GM19395 (cell line): ENCODE results near the gene ELF2.
"Not testable (repeated sequence)": the region's sequence is repeated elsewhere in the genome, so short reads cannot be mapped to it uniquely, and the experiment has no call there.

Experiments
- ATAC-seq: cut with Tn5 transposase; IDR thresholded peaks from one replicate; pipeline ENCODE4 v1.9.1; 2021; ENCODE audit warnings: mild to moderate bottlenecking, moderate library complexity; ENCODE audit not compliant: unreplicated experiment

ELF2 gene

GRCh38 chr4:139188648-139189416 lies 11.8 kb upstream of the ELF2 start:
- ATAC-seq, result no peak

DNA sequence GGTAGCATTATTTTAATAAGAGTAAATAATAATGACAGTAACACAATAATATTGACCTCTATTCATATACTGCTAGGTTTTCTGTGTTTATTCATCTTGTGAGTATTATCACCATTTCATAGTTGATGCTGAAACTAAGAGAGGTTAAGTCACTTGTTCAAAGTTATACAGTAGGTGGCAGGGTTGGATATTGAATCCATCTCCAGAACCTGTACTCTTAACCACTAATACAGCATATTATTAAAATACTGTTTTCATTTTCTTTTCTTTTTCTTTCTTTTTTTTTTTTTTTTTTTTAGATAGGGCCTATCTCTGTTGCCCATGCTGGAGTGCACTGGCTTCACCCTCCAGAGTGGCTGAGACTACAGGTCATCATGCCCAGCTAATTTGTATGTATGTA lies 7.1 kb upstream of the ELF2 start:
- no peak for ATAC-seq

DNA sequence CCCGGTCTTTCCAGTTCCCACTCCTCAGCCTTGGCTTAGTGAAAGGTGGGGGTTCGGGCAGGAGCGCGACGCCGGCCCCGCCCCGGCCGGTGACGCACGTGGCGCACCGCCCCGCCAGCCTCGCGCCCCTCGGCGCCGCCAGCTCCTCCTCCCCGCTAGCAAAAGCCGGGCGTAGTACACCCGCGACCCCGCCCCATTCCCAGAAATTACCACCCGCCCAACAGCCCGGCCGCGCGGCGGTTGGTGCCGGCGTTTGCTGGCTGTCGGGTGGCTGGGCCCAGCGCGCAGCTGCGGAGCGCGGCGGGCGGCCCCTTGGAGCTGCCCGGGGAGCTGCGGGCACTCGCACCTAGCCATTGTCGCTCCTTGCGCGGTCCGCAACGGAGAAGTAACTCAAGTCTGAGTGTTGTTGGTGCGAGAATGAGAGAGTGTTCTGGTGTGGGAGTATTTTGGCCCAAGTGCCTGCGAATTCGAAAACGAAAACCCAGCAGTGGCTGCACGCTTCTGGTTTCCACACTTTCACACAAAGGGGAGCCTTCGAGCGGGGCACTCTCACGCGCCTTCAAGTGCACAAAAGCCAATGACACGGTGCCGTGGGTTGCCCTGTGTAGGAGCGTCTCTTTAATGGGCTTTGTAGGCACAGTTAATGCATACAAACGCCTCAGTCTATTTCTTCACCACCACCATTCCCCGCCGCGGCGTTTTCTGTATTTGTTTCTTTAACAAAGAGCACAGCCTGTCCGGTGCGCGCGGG lies 1.0 kb upstream of the ELF2 start:
- ATAC-seq, result peak; percentile 69

GRCh38 chr4:139176302-139177048 lies 543 bp downstream of the ELF2 start:
- ATAC-seq, result peak; percentile 18

DNA sequence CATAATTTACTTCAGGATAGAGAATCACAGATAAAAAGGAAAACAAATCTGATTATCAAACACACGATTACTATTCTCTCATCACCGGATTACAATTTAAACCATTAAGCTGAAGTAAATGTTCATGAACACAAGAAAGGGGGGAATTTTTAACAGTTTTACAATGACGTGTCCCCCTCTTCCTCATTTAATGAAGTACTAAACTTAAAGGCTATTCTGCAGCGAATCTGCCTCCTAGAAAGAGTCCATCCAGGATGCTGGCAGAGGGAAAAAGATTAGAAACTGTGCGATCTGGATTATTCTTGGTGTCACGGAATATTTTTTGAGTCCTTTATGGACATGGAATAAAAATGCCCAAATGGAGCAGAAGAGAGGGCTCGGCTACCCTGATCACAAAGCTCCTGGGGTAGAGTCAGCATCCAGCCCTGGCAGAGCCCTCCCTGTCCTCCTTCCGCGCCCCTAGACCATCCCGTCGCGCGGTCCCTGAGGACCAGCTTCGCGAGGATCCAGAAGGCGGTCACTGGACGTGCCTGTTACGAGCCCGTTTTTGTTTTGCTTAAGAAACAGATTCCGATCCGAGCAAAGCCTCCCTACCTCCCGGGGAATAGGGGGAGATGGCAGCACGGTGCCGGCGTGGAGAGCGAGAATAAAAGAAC lies 1.2 kb downstream of the ELF2 start:
- peak; percentile 0 for ATAC-seq

GRCh38 chr4:139171876-139172691 lies 4.9 kb downstream of the ELF2 start:
- ATAC-seq, result no peak

DNA sequence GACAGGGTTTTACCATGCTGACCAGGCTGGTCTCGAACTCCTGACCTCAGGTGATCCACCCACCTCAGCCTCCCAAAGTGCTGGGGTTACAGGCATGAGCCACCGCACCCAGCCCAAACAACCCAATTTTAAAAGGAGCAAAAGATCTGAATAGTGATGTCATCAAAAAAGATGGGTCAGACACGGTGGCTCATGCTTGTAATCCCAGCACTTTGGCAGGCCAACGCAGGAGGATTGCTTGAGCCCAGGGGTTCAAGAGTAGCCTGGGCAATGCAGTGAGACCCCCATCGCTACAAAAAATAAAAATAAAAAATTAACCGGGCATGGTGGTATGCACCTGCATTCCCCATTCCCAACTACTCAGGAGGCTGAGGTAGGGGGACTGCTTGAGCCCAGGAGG lies 6.1 kb downstream of the ELF2 start:
- no peak for ATAC-seq

DNA sequence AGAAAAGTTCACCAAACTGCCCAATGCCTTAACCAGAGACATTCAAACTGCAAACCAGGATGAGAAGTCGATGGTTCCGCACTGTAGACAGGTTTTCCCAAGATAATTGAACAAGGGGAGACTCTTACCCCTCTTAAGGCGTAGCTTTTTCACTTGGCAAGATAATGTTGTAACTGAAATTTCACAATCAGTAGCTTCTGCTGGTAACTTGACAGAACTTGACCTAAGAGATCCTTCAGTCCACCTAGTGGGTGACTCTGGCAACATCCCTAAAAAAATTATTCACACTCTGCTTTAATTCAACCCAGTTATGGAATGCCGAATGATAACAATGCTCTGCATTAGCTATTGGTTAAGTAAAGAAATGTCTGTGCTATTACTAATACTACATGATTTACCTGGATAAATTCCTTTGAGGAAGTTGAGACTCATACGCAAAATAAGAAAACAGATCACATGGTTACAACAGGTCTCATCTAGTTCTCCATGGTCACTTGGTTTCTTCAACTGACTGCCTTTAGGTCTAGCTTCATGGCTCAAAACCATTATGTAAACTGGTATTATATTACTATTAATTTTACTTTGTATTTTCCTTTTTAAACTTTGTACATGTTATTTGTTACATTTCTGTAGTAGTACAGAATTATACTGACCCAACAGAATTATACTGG lies 9.1 kb downstream of the ELF2 start:
- ATAC-seq, result no peak

DNA sequence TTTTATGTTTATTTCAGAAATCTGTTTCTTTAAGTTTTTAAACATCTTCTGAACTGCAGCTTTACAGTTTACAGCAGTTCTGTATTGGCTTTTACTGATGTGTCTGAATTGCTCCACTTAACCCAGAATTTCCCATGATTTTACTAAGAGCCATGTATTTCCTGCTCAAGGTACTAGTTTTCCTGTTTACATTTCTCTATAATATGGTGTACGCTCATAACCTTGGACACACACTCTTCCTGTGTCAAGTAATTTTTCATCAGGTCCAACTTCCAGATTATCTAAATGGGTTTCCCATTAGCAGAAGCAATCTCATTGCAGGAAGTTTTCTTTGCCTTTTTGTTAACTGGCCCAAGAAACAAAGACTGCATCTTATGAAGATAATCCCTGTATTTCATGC lies 12.3 kb downstream of the ELF2 start:
- no peak for ATAC-seq

DNA sequence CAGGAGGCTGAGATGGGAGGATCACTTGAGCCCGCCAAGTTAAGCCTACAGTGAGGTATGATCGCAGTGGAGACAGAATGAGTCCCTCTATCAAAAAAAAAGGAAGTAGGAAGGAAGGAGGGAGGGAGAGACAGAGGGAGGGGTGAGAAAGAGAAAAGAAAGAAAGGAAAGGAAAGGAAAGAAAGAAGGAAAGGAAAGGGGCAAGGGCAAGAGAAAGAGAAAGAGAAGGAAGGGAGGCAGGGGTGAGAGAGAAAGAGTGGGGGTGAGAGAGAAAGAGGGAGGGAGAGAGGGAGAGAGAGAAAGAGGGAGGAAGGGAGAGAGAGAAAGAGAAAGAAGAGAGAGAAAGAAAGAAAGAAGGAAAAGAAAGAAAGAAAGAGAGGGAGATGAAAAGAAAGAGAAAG lies 13.2 kb downstream of the ELF2 start:
- ATAC-seq, result no peak

- ATAC-seq, result not testable (repeated sequence)
These were observed 19.0 kb downstream of the ELF2 start for GRCh38 chr4:139157977-139158376.

- no peak for ATAC-seq
These were observed 22.0 kb downstream of the ELF2 start for GRCh38 chr4:139154952-139155557.

DNA sequence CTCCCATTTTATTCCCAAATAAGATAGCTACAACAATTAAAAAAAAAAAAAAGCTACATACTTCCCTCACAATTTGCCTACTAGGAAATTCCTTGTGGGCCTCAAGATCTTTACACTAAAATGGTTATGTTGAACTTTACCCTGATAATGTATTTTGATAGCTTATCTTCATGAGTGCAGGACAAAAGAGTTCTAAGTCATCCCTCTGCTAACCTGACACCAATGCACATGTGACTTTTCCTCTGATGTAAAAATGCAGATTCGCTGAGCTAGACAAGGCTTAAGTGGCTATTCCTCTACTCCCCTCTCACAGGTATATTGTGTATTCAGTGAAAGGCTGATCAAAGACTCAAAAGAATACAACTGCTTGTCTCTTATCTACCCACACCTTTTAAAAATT lies 22.5 kb downstream of the ELF2 start:
- ATAC-seq, result no peak

- ATAC-seq, result no peak
These were observed 22.9 kb downstream of the ELF2 start for GRCh38 chr4:139154134-139154421.

- ATAC-seq, result no peak
These were observed 23.4 kb downstream of the ELF2 start for GRCh38 chr4:139153411-139154133.

DNA sequence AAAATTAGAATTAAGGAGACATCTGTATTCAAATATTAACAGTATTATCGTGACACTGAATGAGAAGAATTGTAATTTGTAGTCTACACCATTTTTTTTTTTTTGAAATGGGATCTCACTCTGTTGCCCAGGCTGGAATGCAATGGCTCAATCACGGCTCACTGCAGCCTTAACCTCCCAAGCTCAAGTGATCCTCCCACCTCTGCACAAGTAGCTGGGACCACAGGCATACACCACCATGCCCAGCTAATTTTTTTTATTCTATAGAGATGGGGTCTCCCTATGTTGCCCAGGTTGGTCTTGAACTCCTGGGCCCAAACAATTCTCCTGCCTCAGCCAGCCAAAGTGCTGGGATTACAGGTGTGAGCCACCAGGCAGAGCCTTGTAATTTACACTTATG lies 24.8 kb downstream of the ELF2 start:
- ATAC-seq, result no peak

DNA sequence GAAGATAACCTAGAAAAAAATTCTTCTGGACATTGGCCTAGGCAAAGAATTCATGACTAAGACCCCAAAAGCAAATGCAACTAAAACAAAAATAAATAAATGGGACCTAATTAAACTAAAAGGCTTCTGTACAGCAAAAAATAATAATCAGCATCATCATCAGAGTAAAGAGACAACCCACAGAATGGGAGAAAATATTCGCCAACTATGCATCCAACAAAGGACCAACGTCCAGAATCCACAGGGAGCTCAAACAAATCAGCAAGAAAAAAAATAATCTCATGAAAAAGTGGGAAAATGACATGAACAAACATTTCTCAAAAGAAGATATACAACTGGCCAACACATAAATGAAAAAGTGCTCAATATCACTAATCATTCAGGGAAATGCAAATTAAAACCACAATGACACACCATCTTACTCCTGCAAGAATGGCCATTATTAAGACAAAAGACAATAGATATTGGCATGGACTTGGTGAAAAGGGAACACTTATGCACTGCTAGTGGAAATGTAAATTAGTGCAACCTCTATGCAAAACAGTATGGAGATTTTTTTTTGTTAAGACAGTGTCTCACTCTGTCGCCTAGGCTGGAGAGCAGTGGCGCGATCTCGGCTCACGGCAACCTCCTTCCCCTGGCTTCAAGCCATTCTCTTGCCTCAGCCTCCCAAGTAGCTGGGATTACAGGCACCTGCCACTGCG lies 29.9 kb downstream of the ELF2 start:
- ATAC-seq, result no peak

GRCh38 chr4:139145552-139145932 lies 31.5 kb downstream of the ELF2 start:
- no peak for ATAC-seq
